Peyer's patch (tissue), 4 donors: ENCODE measurements around the gene RHBDD3.

ENCODE experiments used
- POLR2A ChIP-seq, 2 donors: fragments of 450-650 bp; IDR thresholded peaks; one replicate each; pipeline ENCODE4 v1.5.1; 2017; ENCODE audit warnings: antibody characterized with exemption in 2 of 2, mild to moderate bottlenecking in 2 of 2, moderate library complexity in 2 of 2
- TF ChIP-seq, protein P1 (sequence below), 6 experiments: fragments of 450-650 bp in 4 of 6; fragments of 200-600 bp in 2 of 6; sonication (generic) in 1 of 6; IDR thresholded peaks; one replicate each; pipeline ENCODE4 v1.5.1; 2017 to 2019; ENCODE audit warnings: antibody characterized with exemption in 6 of 6, mild to moderate bottlenecking in 3 of 6, moderate library complexity in 1 of 6

DNA sequence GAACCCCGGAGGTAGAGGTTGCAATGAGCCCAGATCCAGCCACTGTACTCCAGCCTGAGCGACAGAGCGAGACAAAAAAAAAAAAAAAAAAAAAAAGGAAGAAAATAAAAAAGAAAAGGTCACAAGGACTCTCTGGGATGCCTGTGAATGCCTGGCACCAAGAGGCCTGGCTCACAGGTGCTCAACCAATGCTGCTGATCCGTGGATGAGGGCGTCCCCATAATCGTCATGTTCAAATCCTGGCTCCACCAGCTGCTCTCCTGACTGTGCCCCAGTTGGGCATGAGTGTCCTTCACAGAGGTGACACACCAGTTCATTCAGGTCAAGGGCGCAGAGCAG, 38.0 kb upstream of the RHBDD3 start:
- TF ChIP-seq, protein P1, sequence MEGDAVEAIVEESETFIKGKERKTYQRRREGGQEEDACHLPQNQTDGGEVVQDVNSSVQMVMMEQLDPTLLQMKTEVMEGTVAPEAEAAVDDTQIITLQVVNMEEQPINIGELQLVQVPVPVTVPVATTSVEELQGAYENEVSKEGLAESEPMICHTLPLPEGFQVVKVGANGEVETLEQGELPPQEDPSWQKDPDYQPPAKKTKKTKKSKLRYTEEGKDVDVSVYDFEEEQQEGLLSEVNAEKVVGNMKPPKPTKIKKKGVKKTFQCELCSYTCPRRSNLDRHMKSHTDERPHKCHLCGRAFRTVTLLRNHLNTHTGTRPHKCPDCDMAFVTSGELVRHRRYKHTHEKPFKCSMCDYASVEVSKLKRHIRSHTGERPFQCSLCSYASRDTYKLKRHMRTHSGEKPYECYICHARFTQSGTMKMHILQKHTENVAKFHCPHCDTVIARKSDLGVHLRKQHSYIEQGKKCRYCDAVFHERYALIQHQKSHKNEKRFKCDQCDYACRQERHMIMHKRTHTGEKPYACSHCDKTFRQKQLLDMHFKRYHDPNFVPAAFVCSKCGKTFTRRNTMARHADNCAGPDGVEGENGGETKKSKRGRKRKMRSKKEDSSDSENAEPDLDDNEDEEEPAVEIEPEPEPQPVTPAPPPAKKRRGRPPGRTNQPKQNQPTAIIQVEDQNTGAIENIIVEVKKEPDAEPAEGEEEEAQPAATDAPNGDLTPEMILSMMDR (IDR thresholded peaks at IDR 0.05) = no peak
- no peak for TF ChIP-seq POLR2A (IDR thresholded peaks at IDR 0.05)
